Caki2 (cell line): ENCODE measurements around the gene ENPP7. TPM values are rescaled to one million over a fixed set of nuclear protein-coding genes. Genes with fewer than 3 reads are reported as not detected.

Source experiments
- DNase-seq: peaks from one replicate; pipeline ENCODE4 v3.0.0-alpha.2; 2015; ENCODE audit warnings: low read depth
- in situ Hi-C: cut with HindIII; loops from 2 replicates; pipeline ENCODE4 v1.10.0; 2016; ENCODE audit warnings: low sequenced_read_pairs, low pct_unique_long_range_greater_than_20kb, mixed read lengths
- total RNA-seq: library from RNA; depleted of rRNA; stranded (reverse); fragments of >200 nt; shearing (Covaris generic); gene quantifications from 2 replicates; pipeline ENCODE4 v1.2.3, GENCODE V29; 2014; ENCODE audit warnings: low replicate concordance

The ENPP7 gene
- total RNA-seq, 1 experiment from 2014 or later: not detected

DNA sequence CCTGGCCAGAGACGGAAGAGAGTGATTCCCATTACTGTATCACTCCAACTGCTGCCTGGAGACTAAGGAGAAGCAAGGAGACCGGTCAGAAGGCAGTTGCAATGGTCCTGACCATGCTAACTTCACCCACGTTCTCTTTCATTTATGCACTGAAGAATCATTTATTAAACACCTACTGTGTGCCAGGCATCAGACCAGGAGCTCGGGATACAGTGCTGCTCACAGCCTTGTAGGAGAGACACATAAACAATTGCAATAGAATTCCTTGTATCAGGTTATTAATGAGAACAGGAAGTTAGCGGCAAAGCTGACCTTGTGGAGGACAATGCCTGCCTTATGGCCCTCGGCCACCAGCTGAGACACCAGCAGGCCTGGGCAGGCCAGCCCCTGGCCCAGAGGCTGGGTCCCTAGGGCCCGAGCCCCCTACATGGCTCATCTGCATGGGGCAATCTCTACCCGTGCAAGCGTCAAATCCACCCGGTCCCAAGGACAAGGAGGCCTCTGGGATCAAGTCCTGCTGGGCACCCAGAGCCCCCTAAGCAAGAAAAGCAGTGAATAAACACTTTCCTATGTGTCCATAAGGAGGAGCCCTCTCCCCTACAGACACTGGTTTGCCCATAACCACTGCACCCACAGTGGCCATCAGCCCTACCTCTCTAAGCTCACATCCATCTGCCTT, 8.6 kb upstream of the ENPP7 start:
- in situ Hi-C loops: no loop called here
- DNase-seq: no peak

DNA sequence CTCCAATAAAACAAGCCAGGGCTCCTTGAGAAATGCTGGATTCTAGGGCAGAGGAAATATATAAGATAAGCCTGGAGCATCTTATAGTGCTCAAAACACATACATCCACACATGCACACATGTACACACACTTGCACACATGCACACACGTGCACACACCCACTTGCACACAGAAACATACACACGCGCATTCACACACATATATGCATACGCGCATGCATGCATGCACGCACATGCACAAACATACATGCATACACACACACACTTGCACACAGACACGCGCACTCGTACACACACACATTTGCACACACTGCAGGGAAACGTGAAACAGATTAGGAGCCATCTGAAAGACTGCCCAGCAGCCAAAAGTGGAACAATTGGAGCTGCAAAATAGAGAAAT, 8.0 kb upstream of the ENPP7 start:
- in situ Hi-C loops: no loop called here
- no peak for DNase-seq

DNA sequence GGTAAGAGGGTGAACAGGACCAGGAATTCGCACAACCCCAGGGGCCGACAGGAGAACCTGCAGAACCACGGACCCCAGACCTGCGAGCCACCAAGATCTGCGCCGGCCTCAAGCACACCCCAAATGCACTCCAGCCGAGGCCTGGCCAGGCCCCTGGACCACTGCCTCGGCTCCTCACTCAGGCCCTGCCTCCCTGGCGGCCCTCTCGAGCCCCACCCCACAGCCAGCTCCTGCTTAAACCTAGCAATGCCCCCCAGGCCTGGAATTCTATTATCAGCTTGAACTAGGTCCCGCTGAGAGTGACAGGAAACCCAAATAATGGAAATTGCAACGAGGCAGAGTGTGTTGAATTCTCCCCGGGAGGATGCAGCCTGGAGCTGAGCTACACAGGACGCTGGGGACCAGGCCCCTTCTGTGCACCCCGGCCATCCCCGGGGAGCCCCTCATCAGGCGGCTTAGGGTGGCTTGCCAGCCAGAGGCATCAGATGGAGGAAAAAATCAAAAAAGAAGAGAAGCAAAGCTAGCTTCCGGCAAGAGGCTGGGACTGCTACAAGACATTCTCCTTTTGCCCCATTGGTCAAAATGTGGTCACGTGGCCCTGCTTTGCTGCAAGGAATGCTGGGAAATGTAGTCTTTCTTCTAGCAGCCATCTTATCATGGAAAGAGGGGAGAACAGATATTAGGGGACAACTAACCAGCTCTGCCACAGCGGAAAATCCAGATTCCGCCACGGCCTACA, 2.4 kb upstream of the ENPP7 start:
- peak; percentile 77 for DNase-seq
- in situ Hi-C loops: no loop called here

DNA sequence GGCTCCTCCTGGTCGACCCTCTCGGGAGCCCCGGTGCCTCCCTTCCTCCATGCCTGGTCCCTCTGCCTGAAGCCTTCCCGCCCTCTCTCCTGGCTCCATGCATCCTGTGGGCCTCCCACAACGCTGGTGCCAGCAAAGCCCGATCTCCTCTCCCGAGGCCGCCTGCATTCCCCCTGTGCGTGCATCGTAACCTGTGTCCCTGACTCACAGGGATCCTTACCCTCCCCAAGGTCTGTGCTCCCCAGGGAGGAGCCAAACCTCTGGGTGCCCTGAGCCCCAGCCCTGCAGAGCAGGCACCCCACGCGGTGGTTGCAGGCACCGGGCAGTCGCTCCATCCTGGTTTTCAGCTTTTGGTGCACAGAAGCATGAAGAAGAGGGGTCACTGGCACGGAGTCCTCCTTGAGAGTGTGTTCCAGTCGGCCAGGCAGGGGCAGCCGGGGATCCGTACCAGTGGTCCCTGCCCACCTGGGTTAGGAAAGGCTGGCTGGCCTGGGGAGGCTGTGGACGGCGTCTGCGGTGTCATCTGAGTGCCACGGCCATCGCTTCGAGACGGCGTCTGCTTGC, 1.8 kb upstream of the ENPP7 start:
- in situ Hi-C loops: no loop called here
- no peak for DNase-seq

DNA sequence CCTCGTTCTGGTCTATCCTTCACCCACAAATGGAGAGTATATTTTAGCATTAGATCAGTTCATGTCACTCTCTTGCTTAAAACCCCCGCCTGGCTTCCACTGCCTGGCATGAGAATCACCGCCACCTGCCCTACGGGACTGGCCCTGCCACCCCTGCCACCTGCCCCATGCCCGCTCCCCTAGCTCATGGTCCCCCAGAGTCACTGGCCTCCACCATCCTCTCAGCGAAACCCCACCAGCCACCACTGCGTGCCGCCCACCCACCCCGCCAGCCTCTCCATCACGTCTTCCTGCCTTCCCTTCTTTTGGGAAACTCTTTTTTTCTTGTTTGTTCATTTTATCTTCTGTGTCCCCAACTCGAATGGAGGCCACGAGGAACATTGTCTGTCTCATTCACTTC, 982 bp upstream of the ENPP7 start:
- in situ Hi-C loops: no loop called here
- no peak for DNase-seq

DNA sequence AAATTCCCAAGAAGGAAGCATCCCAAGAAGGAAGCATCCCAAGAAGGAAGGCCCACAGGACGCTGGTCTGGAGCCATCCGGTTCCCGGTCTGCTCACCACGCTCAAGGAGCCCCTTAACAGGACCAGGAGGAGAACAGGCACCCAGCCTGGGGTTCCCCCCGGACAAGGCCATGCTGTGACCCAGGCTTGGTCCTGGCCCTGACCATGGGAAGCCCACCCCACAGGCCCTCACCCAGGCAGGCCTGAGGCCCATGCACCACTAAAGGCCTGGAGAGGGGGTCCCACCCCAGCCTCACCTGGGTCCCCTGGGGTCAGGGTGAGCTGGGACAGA, 340 bp upstream of the ENPP7 start:
- in situ Hi-C loops: no loop called here
- no peak for DNase-seq

DNA sequence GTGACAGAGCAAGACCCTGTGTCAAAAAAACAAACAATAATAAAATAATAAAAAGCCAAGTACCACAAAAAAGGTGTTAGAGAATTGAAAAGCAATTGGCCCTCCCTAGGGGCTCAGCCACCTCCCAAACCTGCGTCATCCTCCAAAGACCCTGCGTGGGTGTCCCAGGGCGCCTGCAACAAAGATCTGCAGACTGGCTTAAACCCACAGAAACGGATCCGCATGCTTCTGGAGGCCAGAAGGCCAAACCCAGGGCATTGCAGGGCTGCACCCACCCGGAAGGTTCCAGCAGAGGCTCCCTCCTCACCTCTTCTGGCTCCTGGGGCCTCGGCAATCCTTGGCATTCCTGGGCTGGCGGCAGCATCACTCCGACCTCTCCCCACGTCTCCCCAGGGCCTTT, 1.5 kb downstream of the ENPP7 start:
- in situ Hi-C loops: no loop called here
- DNase-seq: no peak

DNA sequence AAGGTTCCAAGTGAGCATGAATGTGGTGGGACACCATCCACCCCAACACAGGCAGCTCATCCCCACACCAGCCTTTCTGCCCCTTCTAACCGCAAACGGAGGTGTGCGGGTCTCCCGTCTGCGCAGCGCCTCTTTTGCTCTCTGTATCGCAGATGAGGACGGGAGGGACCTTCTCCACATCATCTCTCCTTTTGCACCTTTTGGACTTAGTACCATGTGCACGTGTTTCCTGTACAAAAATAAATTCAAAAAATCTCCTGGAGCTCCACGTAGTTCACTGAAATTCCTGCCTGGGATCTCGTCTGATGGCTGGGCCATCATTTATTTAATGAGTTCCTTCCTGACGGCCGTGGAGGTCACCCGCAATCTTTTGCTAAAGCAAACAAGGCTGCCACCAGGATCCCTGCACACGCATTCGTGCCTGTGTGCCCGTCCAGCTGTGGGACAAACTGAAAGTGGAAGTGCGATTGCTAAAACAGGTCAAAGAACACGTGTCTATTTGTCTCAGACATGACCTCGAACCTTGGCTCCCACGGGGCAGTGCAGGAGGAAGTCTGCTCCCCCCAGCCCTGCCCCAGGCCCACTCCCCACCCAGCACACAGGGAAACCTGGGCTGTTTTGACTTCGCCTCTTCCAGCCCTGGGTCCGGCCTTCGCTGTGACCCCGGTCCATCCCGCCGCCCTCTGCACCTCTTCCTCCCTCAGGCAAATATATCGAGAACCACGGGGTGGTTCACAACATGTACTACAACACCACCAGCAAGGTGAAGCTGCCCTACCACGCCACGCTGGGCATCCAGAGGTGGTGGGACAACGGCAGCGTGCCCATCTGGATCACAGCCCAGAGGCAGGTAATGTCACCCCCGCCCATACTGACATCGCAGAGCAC, 2.3 kb downstream of the ENPP7 start:
- in situ Hi-C loops: no loop called here
- DNase-seq: no peak

DNA sequence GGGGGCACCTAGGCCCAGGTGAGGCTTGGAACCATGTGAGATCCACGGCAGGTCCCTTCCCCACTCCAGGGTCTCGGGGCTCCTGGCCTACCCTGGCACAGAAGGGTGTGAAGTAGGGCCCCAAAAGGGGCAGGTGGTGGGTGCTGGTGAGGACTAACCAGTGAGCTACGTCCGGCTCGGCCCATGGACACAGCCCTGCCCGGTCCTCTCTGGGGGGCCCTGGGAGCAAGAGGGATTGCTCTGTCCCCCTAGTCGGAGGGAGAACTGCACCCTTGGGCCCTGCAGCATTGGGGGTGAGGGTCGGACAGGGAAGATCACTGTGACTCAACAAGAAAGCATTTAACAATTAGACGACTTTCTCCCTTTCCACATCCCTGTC, 2.9 kb downstream of the ENPP7 start:
- DNase-seq: no peak
- in situ Hi-C loops: no loop called here

DNA sequence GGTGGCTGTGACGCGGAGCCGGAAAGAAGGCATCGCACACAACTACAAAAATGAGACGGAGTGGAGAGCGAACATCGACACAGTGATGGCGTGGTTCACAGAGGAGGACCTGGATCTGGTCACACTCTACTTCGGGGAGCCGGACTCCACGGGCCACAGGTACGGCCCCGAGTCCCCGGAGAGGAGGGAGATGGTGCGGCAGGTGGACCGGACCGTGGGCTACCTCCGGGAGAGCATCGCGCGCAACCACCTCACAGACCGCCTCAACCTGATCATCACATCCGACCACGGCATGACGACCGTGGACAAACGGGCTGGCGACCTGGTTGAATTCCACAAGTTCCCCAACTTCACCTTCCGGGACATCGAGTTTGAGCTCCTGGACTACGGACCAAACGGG, 4.4 kb downstream of the ENPP7 start:
- in situ Hi-C loops: no loop called here

DNA sequence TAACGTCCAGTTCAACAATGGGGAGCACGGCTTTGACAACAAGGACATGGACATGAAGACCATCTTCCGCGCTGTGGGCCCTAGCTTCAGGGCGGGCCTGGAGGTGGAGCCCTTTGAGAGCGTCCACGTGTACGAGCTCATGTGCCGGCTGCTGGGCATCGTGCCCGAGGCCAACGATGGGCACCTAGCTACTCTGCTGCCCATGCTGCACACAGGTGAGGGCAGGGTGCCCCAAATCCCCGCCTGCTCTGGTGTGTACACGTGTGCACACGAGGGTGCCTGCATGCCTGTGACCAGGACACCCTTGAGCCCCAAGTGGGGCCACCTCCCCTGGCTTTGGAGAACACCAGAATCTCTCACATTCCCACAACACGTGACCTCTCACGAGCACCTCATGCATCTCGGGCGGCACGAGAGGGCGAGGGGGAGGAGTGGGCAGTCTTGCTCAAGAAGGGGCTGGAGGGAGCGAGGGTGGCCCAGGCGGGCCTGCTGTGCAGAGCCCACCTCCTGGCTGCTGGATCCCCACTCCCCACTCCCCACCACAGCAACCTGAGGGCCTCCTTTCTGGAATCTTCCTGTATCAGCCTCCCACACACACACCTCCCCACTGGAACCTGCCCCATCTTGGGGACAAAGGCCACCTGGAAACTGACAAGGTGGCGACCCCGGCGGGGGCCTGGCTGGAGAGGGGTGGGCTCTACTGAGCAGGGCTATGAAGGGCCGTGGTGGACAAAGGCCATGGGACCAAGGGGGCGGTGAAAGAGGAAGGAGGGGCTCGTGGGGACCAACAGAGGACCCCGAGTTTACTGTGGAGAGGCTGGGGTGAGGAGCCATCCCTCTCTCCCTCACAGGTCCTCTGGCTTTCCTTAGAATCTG, 6.5 kb downstream of the ENPP7 start:
- in situ Hi-C loops: no loop called here
- DNase-seq: no peak

More for the DNA sequence above, 4.4 kb downstream of the ENPP7 start:
- DNase-seq: no peak

DNA sequence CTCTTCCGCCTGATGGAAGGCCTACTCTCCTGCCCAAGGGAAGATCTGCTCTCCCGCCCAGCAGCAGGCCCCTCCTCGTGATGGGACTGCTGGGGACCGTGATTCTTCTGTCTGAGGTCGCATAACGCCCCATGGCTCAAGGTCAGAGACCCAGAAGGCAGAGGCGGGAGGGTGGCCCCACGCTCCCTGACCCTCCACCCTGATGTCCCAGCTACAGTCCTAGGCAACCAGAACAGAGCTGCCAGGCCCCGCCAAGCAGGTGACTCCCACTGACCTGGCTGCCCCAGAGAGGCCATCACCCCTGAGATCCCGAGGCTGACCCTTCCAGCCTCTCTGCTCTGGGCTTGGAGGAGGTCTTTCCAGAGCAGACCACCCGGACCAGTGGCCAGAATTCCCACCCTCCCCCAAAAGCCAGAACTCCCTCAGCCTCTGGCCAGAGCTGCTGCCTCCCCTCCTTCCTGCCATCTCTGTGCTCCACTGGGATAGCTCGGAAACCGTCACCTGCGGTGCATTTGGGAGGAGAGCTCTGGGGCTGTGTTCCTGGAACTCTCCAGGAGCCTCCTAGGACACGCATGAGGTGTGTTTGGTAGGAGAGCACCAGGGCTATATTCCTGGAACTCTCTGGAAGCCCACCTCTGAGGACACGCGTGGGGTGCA, 7.3 kb downstream of the ENPP7 start:
- DNase-seq: no peak
- in situ Hi-C loops: no loop called here

DNA sequence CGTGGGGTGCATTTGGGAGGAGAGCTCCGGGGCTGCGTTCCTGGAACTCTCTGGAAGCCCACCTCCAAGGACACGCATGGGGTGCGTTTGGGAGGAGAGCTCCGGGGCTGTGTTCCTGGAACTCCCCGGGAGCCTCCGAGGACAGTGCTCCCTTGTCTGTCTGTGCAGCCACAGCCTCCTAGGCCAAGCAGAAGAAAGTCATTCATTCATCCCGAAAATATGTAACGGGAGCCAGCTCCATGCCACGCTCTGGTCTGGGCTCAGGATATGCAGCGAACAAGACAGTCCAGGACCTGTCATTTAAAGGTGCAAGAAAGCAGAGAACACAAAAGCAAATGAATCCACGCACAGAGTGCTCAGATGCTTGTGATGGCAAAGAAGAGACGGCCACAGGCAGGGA, 7.9 kb downstream of the ENPP7 start:
- in situ Hi-C loops: no loop called here
- DNase-seq: no peak

DNA sequence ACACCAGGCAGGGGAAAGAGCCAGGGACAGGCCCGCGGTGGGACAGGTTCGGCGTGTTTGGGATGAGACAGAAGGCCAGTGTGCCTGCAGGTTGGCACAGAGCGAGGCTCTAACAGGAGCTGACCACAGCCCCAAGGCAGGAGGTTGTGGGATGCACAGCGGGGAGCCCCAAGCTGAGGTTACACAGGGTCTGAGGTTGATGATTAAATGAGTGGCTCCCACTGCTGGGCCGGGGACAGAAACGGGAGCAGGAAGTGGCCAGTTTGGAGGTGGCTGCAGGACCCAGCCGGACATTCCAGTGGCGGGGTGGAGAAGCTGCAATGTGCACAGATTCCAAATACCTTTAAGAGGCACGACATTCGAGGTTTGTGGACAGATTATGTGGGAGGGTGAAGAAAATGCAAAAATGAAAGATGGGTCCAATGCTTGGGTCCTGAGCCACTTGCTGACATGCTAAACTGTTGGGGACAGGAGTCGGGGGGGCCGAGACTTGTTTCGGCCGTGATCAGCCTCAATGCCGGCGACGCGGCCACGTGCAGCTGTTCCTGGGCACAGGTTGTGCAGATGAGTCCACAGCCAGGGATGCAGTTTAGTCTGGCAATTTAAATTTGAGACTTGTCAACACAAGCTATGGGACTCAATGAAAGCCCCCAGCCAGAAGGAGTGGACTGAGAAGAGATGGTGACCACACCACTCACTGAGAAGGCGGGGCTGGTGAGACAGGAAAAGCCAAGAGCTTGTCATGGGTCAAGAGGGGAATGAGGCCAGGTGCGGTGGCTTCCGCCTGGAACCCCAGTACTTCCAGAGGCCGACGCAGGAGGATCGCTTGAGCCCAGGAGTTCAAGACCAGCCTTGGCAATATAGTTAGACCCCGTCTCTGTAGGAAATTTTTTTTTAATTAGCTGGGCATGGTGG, 8.7 kb downstream of the ENPP7 start:
- DNase-seq: no peak
- in situ Hi-C loops: no loop called here

DNA sequence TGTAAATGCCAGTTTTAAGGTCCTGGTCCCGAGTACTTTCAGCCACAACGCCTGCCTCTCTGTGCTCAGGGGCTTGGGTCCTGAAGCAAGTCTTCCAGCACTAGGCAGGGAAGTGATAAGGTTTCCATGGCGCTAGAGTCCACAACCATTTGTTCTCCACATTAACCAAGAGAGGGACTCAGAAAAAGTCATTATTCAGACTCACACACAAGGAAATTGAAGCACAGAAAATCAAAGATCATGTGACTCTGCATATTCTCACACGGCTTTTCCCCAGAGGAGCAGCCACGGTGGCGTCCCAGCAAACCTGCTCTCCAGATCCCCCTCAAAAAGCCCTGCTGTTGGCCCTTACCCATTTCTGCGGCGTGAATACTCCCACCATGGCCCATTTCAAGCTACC, 9.7 kb downstream of the ENPP7 start:
- in situ Hi-C loops: no loop called here
- DNase-seq: peak; percentile 65

DNA sequence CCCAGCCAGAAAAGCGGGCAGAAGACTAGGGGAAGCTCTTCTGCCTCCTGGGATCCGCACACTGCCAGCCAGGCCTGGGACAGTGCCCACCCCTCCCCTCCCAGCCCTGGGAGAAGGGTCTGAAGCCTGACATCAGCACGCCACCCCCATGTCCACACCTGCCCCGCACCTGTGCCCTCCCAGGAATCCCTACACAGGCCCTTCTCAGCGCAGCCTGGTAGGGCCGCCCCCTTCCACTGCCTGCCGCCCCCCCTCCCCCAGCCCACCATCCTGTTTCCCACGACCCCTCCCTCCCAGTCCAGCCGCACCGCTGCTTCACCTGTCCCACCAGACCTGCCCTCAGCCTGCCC, 10.6 kb downstream of the ENPP7 start:
- no peak for DNase-seq
- in situ Hi-C loops: no loop called here
